Endodermal cell (in vitro differentiated cells): ENCODE measurements around the gene AJAP1. TPM values are rescaled to one million over a fixed set of nuclear protein-coding genes. Genes with fewer than 3 reads are reported as not detected.
A peak's percentile ranks its signal among the peaks of the same experiment; 100 is the strongest.

Source experiments
- DNase-seq: peaks from one replicate; pipeline ENCODE4 v3.0.0-alpha.2; 2017
- H3K27ac ChIP-seq: 2 replicates; pipeline ENCODE4 v1.5.1; 2013; ENCODE audit warnings: mild to moderate bottlenecking, low read depth, low read length, moderate library complexity
- H3K27me3 ChIP-seq: 2 replicates; pipeline ENCODE4 v1.6.1; 2013; ENCODE audit warnings: mild to moderate bottlenecking, low read length, moderate library complexity; ENCODE audit not compliant: insufficient read depth, control insufficient read depth, poor library complexity, severe bottlenecking
- H3K36me3 ChIP-seq: 2 replicates; pipeline ENCODE4 v1.7.0; 2013; ENCODE audit warnings: mild to moderate bottlenecking, low read length, moderate library complexity; ENCODE audit not compliant: control insufficient read depth, insufficient read depth
- H3K4me1 ChIP-seq: one replicate; pipeline ENCODE4 v1.7.0; 2013; ENCODE audit warnings: low read length; ENCODE audit not compliant: control insufficient read depth, insufficient read depth
- H3K4me3 ChIP-seq: 2 replicates; pipeline ENCODE4 v1.5.1; 2013; ENCODE audit warnings: mild to moderate bottlenecking, low read length, moderate library complexity
- H3K9ac ChIP-seq: 2 replicates; pipeline ENCODE4 v1.6.1; 2013; ENCODE audit warnings: mild to moderate bottlenecking, low read length, moderate library complexity; ENCODE audit not compliant: poor library complexity, severe bottlenecking; ENCODE audit errors: extremely low read depth
- H3K9me3 ChIP-seq: 2 replicates; pipeline ENCODE4 v1.6.1; 2013; ENCODE audit warnings: mild to moderate bottlenecking, low read length, moderate library complexity; ENCODE audit not compliant: control insufficient read depth
- H3K27ac Mint-ChIP-seq: 2 replicates; pipeline ENCODE4 v1.8.0; 2020; ENCODE audit warnings: mixed read lengths
- H3K27me3 Mint-ChIP-seq: 2 replicates; pipeline ENCODE4 v1.8.0; 2021; ENCODE audit warnings: mild to moderate bottlenecking, mixed read lengths; ENCODE audit not compliant: insufficient read depth
- H3K36me3 Mint-ChIP-seq: 2 replicates; pipeline ENCODE4 v1.8.0; 2020; ENCODE audit warnings: low read depth, mixed read lengths
- H3K4me1 Mint-ChIP-seq: 2 replicates; pipeline ENCODE4 v1.8.0; 2020; ENCODE audit warnings: mixed read lengths
- H3K4me3 Mint-ChIP-seq: 2 replicates; pipeline ENCODE4 v1.8.0; 2020; ENCODE audit warnings: mild to moderate bottlenecking, moderate library complexity, mixed read lengths
- H3K9me3 Mint-ChIP-seq: 2 replicates; pipeline ENCODE4 v1.8.0; 2020; ENCODE audit warnings: mild to moderate bottlenecking, mixed read lengths
- CTCF ChIP-seq: fragments of 200-600 bp; sonication (generic); conservative IDR thresholded peaks from 2 replicates; pipeline ENCODE4 v1.5.0; 2021; ENCODE audit warnings: antibody characterized with exemption, mild to moderate bottlenecking
- WGBS, 2 experiments: methylation state at CpG; one replicate each; pipeline versions ENCODE4 v1.1.5 to v1.1.7; 2013; ENCODE audit warnings: missing lambda C conversion rate in 2 of 2, mixed read lengths in 1 of 2; ENCODE audit not compliant: insufficient coverage in 1 of 2, insufficient read length in 1 of 2; 5-methylcytosine and 5-hydroxymethylcytosine counted together
- total RNA-seq, 2 donors: library from RNA; stranded (reverse); fragmentation: NEBNext Ultra II Directional in 1 of 2; extraction: Animal tissue kit (Norgen Biotek cat#: 25700) in 1 of 2; gene quantifications; 2 replicates in 1 of 2; 3 replicates in 1 of 2; pipeline ENCODE4 v1.2.1, GENCODE V29; 2021

AJAP1 gene
- total RNA-seq, 2 donors from 2014 or later: 19.4 to 22.1 TPM

GRCh38 chr1:4741876-4742423, 87.5 kb downstream of the AJAP1 start:
- no peak overlapping the region for H3K27ac ChIP-seq
- WGBS, 2 experiments: 86% methylated on average over 3 to 8 of the region's 8 CpGs
- H3K9me3 ChIP-seq: peaks cover 11% of the 10 kb centered on the region
- Mint-ChIP-seq H3K27me3 (peaks cover 2% of the 10 kb centered on the region), H3K4me3 (no peak overlapping the region), H3K4me1 (peaks cover 17% of the 10 kb centered on the region), H3K36me3 (peaks cover 25% of the 10 kb centered on the region), H3K27ac (no peak overlapping the region), H3K9me3 (peaks cover 22% of the 10 kb centered on the region)
- H3K4me3 ChIP-seq: no peak overlapping the region
- no peaks in the 10 kb centered on the region for H3K27me3 ChIP-seq
- no peak for DNase-seq
- H3K36me3 ChIP-seq: peaks cover 36% of the 10 kb centered on the region
- peak; percentile 41 for TF ChIP-seq CTCF
- no peak overlapping the region for H3K9ac ChIP-seq
- H3K4me1 ChIP-seq: no peaks in the 10 kb centered on the region

- Histone ChIP-seq H3K4me3 (no peak overlapping the region), H3K9ac (no peak overlapping the region), H3K36me3 (peaks cover 27% of the 10 kb centered on the region), H3K9me3 (no peaks in the 10 kb centered on the region), H3K4me1 (no peaks in the 10 kb centered on the region), H3K27ac (no peak overlapping the region), H3K27me3 (no peaks in the 10 kb centered on the region)
- 94 to 98% methylated on average over 11 to 17 of the region's 17 CpGs for WGBS, 2 experiments
- no peak for DNase-seq
- Mint-ChIP-seq H3K4me1 (peaks cover 9% of the 10 kb centered on the region), H3K9me3 (peaks cover 9% of the 10 kb centered on the region), H3K27me3 (peaks cover 5% of the 10 kb centered on the region), H3K36me3 (peaks cover 15% of the 10 kb centered on the region), H3K4me3 (no peak overlapping the region), H3K27ac (no peak overlapping the region)
- TF ChIP-seq CTCF: no peak
Observed at GRCh38 chr1:4743978-4744750, 89.8 kb downstream of the AJAP1 start.

- 81 to 83% methylated on average over 5 to 7 of the region's 7 CpGs for WGBS, 2 experiments
- H3K9me3 ChIP-seq: no peaks in the 10 kb centered on the region
- H3K4me3 ChIP-seq: no peak overlapping the region
- peaks cover 6% of the 10 kb centered on the region for H3K36me3 Mint-ChIP-seq
- no peak overlapping the region for H3K9ac ChIP-seq
- H3K27ac ChIP-seq: no peak overlapping the region
- no peaks in the 10 kb centered on the region for H3K4me1 ChIP-seq
- H3K27me3 Mint-ChIP-seq: peaks cover 14% of the 10 kb centered on the region
- no peaks in the 10 kb centered on the region for H3K9me3 Mint-ChIP-seq
- peaks cover 9% of the 10 kb centered on the region for H3K4me1 Mint-ChIP-seq
- no peak overlapping the region for H3K27ac Mint-ChIP-seq
- no peak overlapping the region for H3K4me3 Mint-ChIP-seq
- H3K36me3 ChIP-seq: peaks cover 20% of the 10 kb centered on the region
- H3K27me3 ChIP-seq: no peaks in the 10 kb centered on the region
- DNase-seq: peak; percentile 81
- no peak for TF ChIP-seq CTCF
Observed at GRCh38 chr1:4745560-4745959, 91.2 kb downstream of the AJAP1 start.
